Mononuclear cell (primary cell): Measurements from ENCODE around the gene LIX1. TPM values are rescaled to one million over a fixed set of nuclear protein-coding genes. Genes with fewer than 3 reads are reported as not detected.
"Not testable (repeated sequence)": the region's sequence is repeated elsewhere in the genome, so short reads cannot be mapped to it uniquely, and the experiment has no call there.

Experiments
- H3K27me3 ChIP-seq: 2 replicates; pipeline ENCODE4 v1.6.0; 2011; ENCODE audit warnings: low read length, control low read depth; ENCODE audit not compliant: insufficient read depth
- H3K4me1 ChIP-seq: 2 replicates; pipeline ENCODE4 v1.5.1; 2011; ENCODE audit warnings: mild to moderate bottlenecking, low read length, control low read depth; ENCODE audit not compliant: insufficient read depth
- H3K4me3 ChIP-seq: 2 replicates; pipeline ENCODE4 v1.5.1; 2011; ENCODE audit warnings: mild to moderate bottlenecking, low read length, moderate library complexity
- H3K9me3 ChIP-seq: 2 replicates; pipeline ENCODE4 v1.5.1; 2011; ENCODE audit warnings: low read depth, mild to moderate bottlenecking, control low read depth, low read length
- total RNA-seq: library from RNA; depleted of rRNA; stranded (reverse); fragments of >200 nt; gene quantifications from one replicate; pipeline ENCODE4 v1.2.3, GENCODE V29; 2012

Gene LIX1
- not detected for total RNA-seq

GRCh38 chr5:97142521-97143254, at the start of gene LIX1:
Gene LIX1 (minus strand): TSS chr5:97142611. CDS start chr5:97142576, 35 bp downstream.
- Histone ChIP-seq H3K4me3 (no peak within 1 kb of the TSS), H3K27me3 (no peaks in the 10 kb centered on the region), H3K4me1 (no peaks in the 10 kb centered on the region), H3K9me3 (no peaks in the 10 kb centered on the region)

DNA sequence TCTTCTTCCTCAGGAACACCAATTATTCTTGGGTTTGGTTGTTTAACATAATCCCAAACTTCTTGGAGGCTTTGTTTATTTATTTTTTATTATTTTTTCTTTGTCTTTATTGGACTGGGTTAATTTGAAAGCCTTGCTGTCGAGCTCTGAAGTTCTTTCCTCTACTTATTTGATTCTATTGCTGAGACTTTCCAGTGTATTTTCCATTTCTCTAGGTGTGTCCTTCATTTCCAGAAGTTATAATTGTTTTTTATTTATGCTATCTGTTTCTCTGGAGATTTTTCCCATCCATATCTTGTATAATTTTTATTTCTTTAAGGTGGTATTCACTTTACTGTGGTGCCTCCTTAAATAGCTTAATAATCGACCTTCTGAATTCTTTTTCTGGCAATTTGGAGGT, 49.5 kb upstream of the LIX1 start:
- Histone ChIP-seq H3K4me1 (peaks cover 8% of the 10 kb centered on the region), H3K27me3 (no peaks in the 10 kb centered on the region), H3K9me3 (no peaks in the 10 kb centered on the region), H3K4me3 (no peak overlapping the region)

DNA sequence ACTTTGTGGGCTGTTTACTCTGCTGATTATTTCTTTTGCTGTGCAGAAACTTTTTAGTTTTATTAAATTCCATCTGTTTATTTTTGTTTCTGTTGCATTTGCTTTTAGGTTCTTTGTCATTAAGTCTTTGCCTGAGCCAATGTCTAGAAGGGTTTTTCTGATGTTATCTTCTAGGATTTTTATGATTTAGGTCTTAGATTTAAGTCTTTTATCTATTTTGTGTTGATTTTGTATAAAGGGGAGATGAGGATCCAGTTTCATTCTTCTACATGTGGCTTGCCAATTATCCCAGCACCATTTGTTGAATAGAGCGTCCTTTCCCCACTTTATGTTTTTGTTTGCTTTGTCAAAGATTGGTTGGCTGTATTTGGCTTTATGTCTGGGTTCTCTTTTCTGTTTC, 47.1 kb upstream of the LIX1 start:
- not testable (repeated sequence) for H3K4me3 ChIP-seq, H3K27me3 ChIP-seq, H3K9me3 ChIP-seq, H3K4me1 ChIP-seq

DNA sequence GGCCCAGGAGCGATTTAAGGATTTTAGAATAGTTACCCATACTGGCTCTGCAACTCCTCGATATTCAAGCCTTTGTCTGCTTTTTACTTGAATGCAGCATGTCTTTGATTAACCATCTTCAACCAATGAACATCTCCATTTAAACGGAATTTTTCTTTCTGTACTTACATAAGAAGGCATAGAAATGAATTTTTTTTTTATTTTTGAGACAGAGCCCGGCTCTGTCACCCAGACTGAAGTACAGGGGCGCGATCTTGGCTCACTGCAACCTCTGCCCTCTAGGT, 41.5 kb upstream of the LIX1 start:
- Histone ChIP-seq H3K4me1 (peaks cover 25% of the 10 kb centered on the region), H3K4me3 (peak overlapping the region; percentile 79), H3K27me3 (no peaks in the 10 kb centered on the region), H3K9me3 (no peaks in the 10 kb centered on the region)

DNA sequence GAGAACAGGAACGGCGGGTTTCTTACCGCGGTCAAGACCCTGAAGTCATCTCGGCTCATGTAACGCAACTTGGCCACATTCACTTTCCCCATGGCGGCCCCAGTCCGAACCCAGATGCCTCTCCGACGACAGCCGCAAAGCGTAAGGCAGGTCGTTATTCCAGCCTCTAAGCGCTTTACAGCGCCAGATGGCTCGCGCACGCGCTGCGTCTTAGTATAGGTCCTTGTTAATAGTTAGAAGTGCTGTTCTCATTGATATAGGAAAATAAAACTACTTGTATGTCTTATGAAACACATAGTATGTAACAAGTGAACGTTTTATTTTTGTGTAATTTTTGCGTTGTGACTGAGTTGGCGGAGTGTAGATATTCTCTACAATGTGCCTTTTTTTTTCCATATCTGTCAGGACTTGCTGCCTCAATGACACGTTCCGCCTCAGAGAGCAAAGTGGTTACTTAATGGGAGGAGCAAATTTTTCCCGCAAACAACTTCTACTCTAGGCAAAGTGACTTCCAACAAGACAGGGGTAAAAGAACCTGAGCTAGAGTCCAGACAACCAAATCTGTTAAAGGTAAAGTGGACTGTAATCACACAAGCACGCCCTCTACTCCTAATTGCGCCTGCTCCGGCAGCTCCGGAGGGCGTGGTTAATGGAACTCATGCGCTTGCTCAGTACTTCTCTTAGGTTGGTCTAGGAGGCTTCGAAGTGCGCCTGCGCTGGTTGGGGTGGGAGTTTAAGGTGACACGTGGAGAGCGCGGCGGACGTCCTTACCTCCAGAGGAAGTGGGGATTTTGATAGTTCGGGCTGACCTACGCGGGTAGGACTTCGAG, 40.9 kb upstream of the LIX1 start, which contains the start of gene RIOK2:
RIOK2 (minus strand) TSS at position 148 of the 830 bp plus-strand sequence; CDS start at position 92, 56 bp downstream.
- peaks cover 25% of the 10 kb centered on the region for H3K4me1 ChIP-seq
- H3K27me3 ChIP-seq: no peaks in the 10 kb centered on the region
- H3K4me3 ChIP-seq: peak within 1 kb of the TSS; percentile 79
- no peaks in the 10 kb centered on the region for H3K9me3 ChIP-seq

GRCh38 chr5:97182571-97183099, 40.2 kb upstream of the LIX1 start:
- no peaks in the 10 kb centered on the region for H3K27me3 ChIP-seq
- peaks cover 25% of the 10 kb centered on the region for H3K4me1 ChIP-seq
- peak overlapping the region; percentile 79 for H3K4me3 ChIP-seq
- H3K9me3 ChIP-seq: no peaks in the 10 kb centered on the region

GRCh38 chr5:97181856-97182545, 39.6 kb upstream of the LIX1 start:
- H3K4me3 ChIP-seq: peak overlapping the region; percentile 79
- no peaks in the 10 kb centered on the region for H3K27me3 ChIP-seq
- no peaks in the 10 kb centered on the region for H3K9me3 ChIP-seq
- peaks cover 25% of the 10 kb centered on the region for H3K4me1 ChIP-seq

DNA sequence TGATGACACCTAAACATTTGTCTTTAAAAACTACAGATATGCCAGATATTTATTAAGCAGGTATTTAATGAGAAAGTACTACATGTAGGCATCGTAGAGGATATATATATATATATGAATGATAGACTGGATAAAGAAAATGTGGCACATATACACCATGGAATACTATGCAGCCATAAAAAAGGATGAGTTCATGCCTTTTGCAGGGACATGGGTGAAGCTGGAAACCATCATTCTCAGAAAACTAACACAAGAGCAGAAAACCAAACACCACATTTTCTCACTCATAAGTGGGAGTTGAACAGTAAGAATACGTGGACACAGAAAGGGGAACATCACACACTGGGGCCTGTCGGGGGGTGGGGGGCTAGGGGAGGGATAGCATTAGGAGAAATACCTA, 37.0 kb upstream of the LIX1 start:
- H3K4me1 ChIP-seq: peaks cover 25% of the 10 kb centered on the region
- H3K4me3 ChIP-seq, H3K27me3 ChIP-seq, H3K9me3 ChIP-seq: not testable (repeated sequence)

DNA sequence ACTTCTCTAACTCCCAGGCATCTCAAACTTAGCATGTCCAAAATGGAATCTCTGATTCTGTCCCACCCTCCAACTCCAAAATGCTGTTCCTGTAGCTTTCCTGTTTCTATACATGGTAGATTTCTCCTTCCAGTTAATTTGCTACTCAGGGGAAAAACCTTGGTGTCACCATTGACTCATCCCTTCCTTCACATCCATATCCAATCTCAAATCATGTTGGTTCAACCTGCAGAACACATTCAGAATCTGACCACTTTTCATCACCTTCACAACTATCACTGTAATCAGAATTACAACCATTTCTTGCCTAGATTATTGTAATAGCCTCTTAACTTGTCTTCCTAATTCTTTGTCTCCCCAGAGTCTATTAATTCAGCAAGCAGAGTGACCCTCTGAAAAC, 29.8 kb upstream of the LIX1 start:
- Histone ChIP-seq H3K4me3 (no peak overlapping the region), H3K9me3 (no peaks in the 10 kb centered on the region), H3K27me3 (no peaks in the 10 kb centered on the region), H3K4me1 (no peaks in the 10 kb centered on the region)

- Histone ChIP-seq H3K27me3 (no peaks in the 10 kb centered on the region), H3K9me3 (no peaks in the 10 kb centered on the region), H3K4me1 (no peaks in the 10 kb centered on the region)
Observed at GRCh38 chr5:97171703-97172102, 29.3 kb upstream of the LIX1 start.

GRCh38 chr5:97167435-97167834, 25.0 kb upstream of the LIX1 start:
- Histone ChIP-seq H3K4me1 (no peaks in the 10 kb centered on the region), H3K9me3 (no peaks in the 10 kb centered on the region), H3K4me3 (no peak overlapping the region), H3K27me3 (no peaks in the 10 kb centered on the region)

More at GRCh38 chr5:97171703-97172102, 29.3 kb upstream of the LIX1 start:
- H3K4me3 ChIP-seq: no peak overlapping the region

- Histone ChIP-seq H3K4me1 (no peaks in the 10 kb centered on the region), H3K9me3 (no peaks in the 10 kb centered on the region), H3K27me3 (no peaks in the 10 kb centered on the region), H3K4me3 (no peak overlapping the region)
Observed at GRCh38 chr5:97165726-97166125, 23.3 kb upstream of the LIX1 start.

- Histone ChIP-seq H3K4me1 (no peaks in the 10 kb centered on the region), H3K27me3 (no peaks in the 10 kb centered on the region), H3K9me3 (no peaks in the 10 kb centered on the region), H3K4me3 (no peak overlapping the region)
Observed at GRCh38 chr5:97164846-97165245, 22.4 kb upstream of the LIX1 start.

DNA sequence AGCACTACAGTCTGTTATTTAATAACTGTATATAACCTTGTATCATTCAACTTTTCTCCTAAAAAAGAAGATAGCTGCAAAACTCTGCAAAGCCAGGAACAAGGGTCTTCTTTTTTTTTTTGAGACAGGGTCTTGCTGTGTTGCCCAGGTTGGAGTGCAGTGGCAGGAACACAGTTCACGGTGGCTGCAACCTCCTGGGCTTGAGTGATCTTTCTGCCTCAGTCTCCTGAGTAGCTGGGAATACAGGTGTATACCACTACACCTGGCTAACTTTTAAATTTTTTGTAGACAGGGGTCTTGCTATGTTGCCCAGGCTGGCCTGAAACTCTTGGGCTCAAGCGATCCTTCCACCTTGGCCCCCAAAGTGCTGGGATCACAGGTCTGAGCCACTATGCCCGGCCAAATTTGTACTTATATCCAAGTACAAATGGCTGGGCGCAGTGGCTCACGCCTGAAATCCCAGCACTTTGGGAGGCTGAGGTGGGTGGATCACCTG, 21.4 kb upstream of the LIX1 start:
- Histone ChIP-seq H3K9me3 (no peaks in the 10 kb centered on the region), H3K4me3 (no peak overlapping the region), H3K4me1 (no peaks in the 10 kb centered on the region), H3K27me3 (no peaks in the 10 kb centered on the region)

GRCh38 chr5:97163360-97163764, 21.0 kb upstream of the LIX1 start:
- H3K27me3 ChIP-seq: no peaks in the 10 kb centered on the region
- no peak overlapping the region for H3K4me3 ChIP-seq
- no peaks in the 10 kb centered on the region for H3K4me1 ChIP-seq
- H3K9me3 ChIP-seq: no peaks in the 10 kb centered on the region
